ENCODE data around the gene SPON1.

SPON1 gene

GRCh38 chr11:14202251-14203196, 240.0 kb downstream of the SPON1 start:
- no peak for DNase-seq

- DNase-seq: no peak
Observed at GRCh38 chr11:14203321-14203720, 240.8 kb downstream of the SPON1 start.

- DNase-seq: no peak
Observed at GRCh38 chr11:14212986-14213385, 250.5 kb downstream of the SPON1 start.

- DNase-seq: no peak
Observed at GRCh38 chr11:14218728-14219127, 256.2 kb downstream of the SPON1 start.

- no peak for DNase-seq
Observed at GRCh38 chr11:14223636-14224288, 261.2 kb downstream of the SPON1 start.

- no peak for DNase-seq
Observed at GRCh38 chr11:14224395-14224794, 261.9 kb downstream of the SPON1 start.

GRCh38 chr11:14225666-14226065, 263.1 kb downstream of the SPON1 start:
- DNase-seq: no peak

- DNase-seq: no peak
Observed at GRCh38 chr11:14228356-14228755, 265.8 kb downstream of the SPON1 start.

GRCh38 chr11:14229472-14229871, 266.9 kb downstream of the SPON1 start:
- DNase-seq: no peak

- no peak for DNase-seq
Observed at GRCh38 chr11:14230407-14230806, 267.9 kb downstream of the SPON1 start.

GRCh38 chr11:14232652-14233051, 270.1 kb downstream of the SPON1 start:
- DNase-seq: no peak

- DNase-seq: no peak
Observed at GRCh38 chr11:14234446-14234845, 271.9 kb downstream of the SPON1 start.

- no peak for DNase-seq
Observed at GRCh38 chr11:14235701-14236100, 273.2 kb downstream of the SPON1 start.

- DNase-seq: no peak
Observed at GRCh38 chr11:14237444-14237961, 275.0 kb downstream of the SPON1 start.

GRCh38 chr11:14240221-14240620, 277.7 kb downstream of the SPON1 start:
- DNase-seq: no peak

GRCh38 chr11:14240951-14241350, 278.4 kb downstream of the SPON1 start:
- no peak for DNase-seq

GRCh38 chr11:14242187-14242586, 279.7 kb downstream of the SPON1 start:
- no peak for DNase-seq

GRCh38 chr11:14242733-14243132, 280.2 kb downstream of the SPON1 start:
- DNase-seq: no peak

- no peak for DNase-seq
Observed at GRCh38 chr11:14244926-14245325, 282.4 kb downstream of the SPON1 start.

GRCh38 chr11:14245444-14245843, 282.9 kb downstream of the SPON1 start:
- DNase-seq: no peak

- no peak for DNase-seq
Observed at GRCh38 chr11:14248580-14248981, 286.1 kb downstream of the SPON1 start.

- peak; percentile 45 for DNase-seq
Observed at GRCh38 chr11:14249121-14249963, 286.8 kb downstream of the SPON1 start.

- no peak for DNase-seq
Observed at GRCh38 chr11:14251754-14252153, 289.2 kb downstream of the SPON1 start.

Measured in fibroblast of skin of right biceps (primary cell).